Tibial artery (tissue), 4 donors: ENCODE data around the gene CNTNAP2.
A peak's percentile ranks its signal among the peaks of the same experiment; 100 is the strongest.

Experiments used
- DNase-seq, 2 donors: peaks; one replicate each; pipeline ENCODE4 v3.0.0-alpha.2; 2019
- H3K27ac ChIP-seq, 2 donors: fragments of 200-600 bp; sonication (generic) in 1 of 2; 1 replicate in 1 of 2; 2 replicates in 1 of 2; pipeline ENCODE4 v1.5.1; 2018 to 2019; ENCODE audit warnings: mild to moderate bottlenecking in 1 of 2
- H3K27me3 ChIP-seq, 2 donors: fragments of 200-600 bp; sonication (generic) in 1 of 2; one replicate each; pipeline versions ENCODE4 v1.5.1 to v1.6.0; 2016 to 2019
- H3K36me3 ChIP-seq, 3 donors: fragments of 200-600 bp; sonication (generic) in 2 of 3; one replicate each; pipeline ENCODE4 v1.5.1; 2016 to 2019; ENCODE audit warnings: mild to moderate bottlenecking in 2 of 3
- H3K4me1 ChIP-seq, 4 donors: fragments of 200-600 bp; sonication (generic) in 2 of 4; 1 replicate in 3 of 4; 2 replicates in 1 of 4; pipeline ENCODE4 v1.5.1; 2016 to 2019
- H3K4me3 ChIP-seq, 2 donors: fragments of 200-600 bp; sonication (generic) in 1 of 2; 1 replicate in 1 of 2; 2 replicates in 1 of 2; pipeline ENCODE4 v1.5.1; 2018 to 2019; ENCODE audit warnings: mild to moderate bottlenecking in 2 of 2
- H3K9me3 ChIP-seq, 3 donors: fragments of 200-600 bp; sonication (generic) in 1 of 3; one replicate each; pipeline ENCODE4 v1.5.1; 2016 to 2019
- CTCF ChIP-seq, 2 experiments: fragments of 200-600 bp in 1 of 2; fragments of 450-650 bp in 1 of 2; IDR thresholded peaks; one replicate each; pipeline ENCODE4 v1.5.1; 2017 to 2019; ENCODE audit warnings: antibody characterized with exemption in 2 of 2, mild to moderate bottlenecking in 1 of 2, moderate library complexity in 1 of 2
- intact Hi-C: fragments of 100-400 bp; cut with DNase I; formaldehyde crosslinking; loops from one replicate; pipeline ENCODE4 v1.15.0; 2023; ENCODE audit warnings: low total_unique reads

The CNTNAP2 gene

DNA sequence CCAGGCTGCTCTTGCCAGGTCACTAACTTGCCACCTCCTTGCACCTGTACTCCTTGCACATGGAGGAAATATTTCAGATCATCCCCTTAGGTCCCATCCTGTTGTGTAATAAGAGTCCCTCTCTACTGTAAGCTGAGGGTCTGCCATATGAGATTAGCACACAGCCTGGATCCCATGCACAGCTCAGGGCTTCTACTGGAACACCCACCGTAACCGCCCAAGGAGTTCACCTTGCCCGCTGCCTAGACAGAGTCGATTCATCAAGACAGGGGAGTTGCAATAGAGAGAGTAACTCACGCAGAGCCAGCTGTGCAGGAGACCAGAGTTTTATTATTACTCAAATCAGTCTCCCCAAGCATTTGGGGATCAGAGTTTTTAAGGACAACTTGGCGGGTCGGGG is 1779.5 kb downstream of the CNTNAP2 start:
- Histone ChIP-seq H3K4me3 (no peak overlapping the region), H3K9me3 (no peaks in the 10 kb centered on the region), H3K27me3 (no peaks in the 10 kb centered on the region), H3K36me3 (no peaks in the 10 kb centered on the region), H3K4me1 (peaks cover 0 to 4% (median 0%) of the 10 kb centered on the region in 4 donors), H3K27ac (no peak overlapping the region)
- intact Hi-C loops = no loop called here
- no peak for TF ChIP-seq CTCF (IDR thresholded peaks at IDR 0.05)
- DNase-seq = no peak

GRCh38 chr7:147903536-147904218 is 1787.1 kb downstream of the CNTNAP2 start:
- Histone ChIP-seq H3K27me3 (no peaks in the 10 kb centered on the region), H3K27ac (no peak overlapping the region), H3K4me3 (no peak overlapping the region), H3K36me3 (no peaks in the 10 kb centered on the region), H3K9me3 (no peaks in the 10 kb centered on the region), H3K4me1 (no peaks in the 10 kb centered on the region)
- DNase-seq = no peak
- TF ChIP-seq CTCF (IDR thresholded peaks at IDR 0.05) = no peak
- intact Hi-C loops = no loop called here

GRCh38 chr7:147904219-147904576 is 1787.6 kb downstream of the CNTNAP2 start:
- no peaks in the 10 kb centered on the region for H3K9me3 ChIP-seq
- no peak overlapping the region for H3K27ac ChIP-seq
- no peak for TF ChIP-seq CTCF (IDR thresholded peaks at IDR 0.05)
- no peaks in the 10 kb centered on the region for H3K27me3 ChIP-seq
- H3K36me3 ChIP-seq = no peaks in the 10 kb centered on the region
- no peak overlapping the region for H3K4me3 ChIP-seq
- no peak for DNase-seq
- peaks cover 0 to under 1% (median 0%) of the 10 kb centered on the region in 4 donors for H3K4me1 ChIP-seq
- intact Hi-C loops = no loop called here

GRCh38 chr7:147909431-147910148 is 1793.0 kb downstream of the CNTNAP2 start:
- no peak for TF ChIP-seq CTCF (IDR thresholded peaks at IDR 0.05)
- intact Hi-C loops = no loop called here
- H3K4me1 ChIP-seq = peaks cover 0 to 33% (median 6%) of the 10 kb centered on the region in 4 donors
- H3K27ac ChIP-seq = peak overlapping the region in 1 of 2 donors; percentile 22
- H3K27me3 ChIP-seq = no peaks in the 10 kb centered on the region
- H3K4me3 ChIP-seq = no peak overlapping the region
- H3K9me3 ChIP-seq = no peaks in the 10 kb centered on the region
- no peak for DNase-seq
- H3K36me3 ChIP-seq = no peaks in the 10 kb centered on the region

- Histone ChIP-seq H3K4me1 (peaks cover 0 to 33% (median 6%) of the 10 kb centered on the region in 4 donors), H3K27me3 (no peaks in the 10 kb centered on the region), H3K4me3 (no peak overlapping the region), H3K36me3 (no peaks in the 10 kb centered on the region), H3K9me3 (no peaks in the 10 kb centered on the region), H3K27ac (peak overlapping the region in 1 of 2 donors; percentile 30)
- intact Hi-C loops = no loop called here
- DNase-seq = no peak
- no peak for TF ChIP-seq CTCF (IDR thresholded peaks at IDR 0.05)
Observed at GRCh38 chr7:147911201-147911601, 1794.6 kb downstream of the CNTNAP2 start.
